HepG2 (cell line): Measurements from ENCODE around the gene KRTAP5-10. TPM values are rescaled to one million over a fixed set of nuclear protein-coding genes. Genes with fewer than 3 reads are reported as not detected.

Source experiments
- ATAC-seq: fragments of 200-7000 bp; cut with Tn5 transposase; 3 replicates; pipeline ENCODE4 v1.9.1; 2020; ENCODE audit warnings: mild to moderate bottlenecking, moderate library complexity
- BruUV-seq: library from RNA; stranded (reverse); fragments of 400-500 nt; replicated peaks from 2 replicates; lab custom pipeline; 2021; lab: Mats Ljungman, UMichigan
- CTCF ChIA-PET: fragments of 300-600 bp; formaldehyde crosslinking; extraction: SDS; loops from one replicate; lab custom pipeline; 2021; ENCODE audit warnings: low total read pairs, inconsistent platforms, low intra/inter-chr PET ratio; lab: Yijun Ruan, JAX
- POLR2A ChIA-PET: fragments of 350-600 bp; sonication (Branson Sonifier 250); formaldehyde crosslinking; loops from one replicate; lab custom pipeline; 2020; ENCODE audit warnings: antibody characterized with exemption, inconsistent platforms; lab: Yijun Ruan, JAX
- DNase-seq: peaks from one replicate; pipeline ENCODE4 v3.0.0-alpha.2; 2015; ENCODE audit warnings: low spot score
- FAIRE-seq: peaks from 3 replicates; lab custom pipeline; 2011; peaks lifted over from hg19 to GRCh38; lab: Jason Lieb, UNC
- H2AFZ ChIP-seq: one replicate; pipeline ENCODE4 v1.6.1; 2011; ENCODE audit warnings: low read length, inconsistent platforms
- H3K27ac ChIP-seq: fragments of 300-600 bp; 3 replicates; pipeline ENCODE4 v1.8.0; 2011; ENCODE audit warnings: mixed run types, mild to moderate bottlenecking, mixed read lengths, low read length, inconsistent platforms; ENCODE audit not compliant: insufficient read depth; ENCODE audit errors: extremely low read length
- H3K27me3 ChIP-seq, 2 experiments: fragments of 200-600 bp in 1 of 2; 2 replicates in 1 of 2; 3 replicates in 1 of 2; pipeline versions ENCODE4 v1.6.0 to v1.8.0; 2011; ENCODE audit warnings: low read length in 2 of 2, mild to moderate bottlenecking in 2 of 2, moderate library complexity in 2 of 2, inconsistent platforms in 1 of 2; ENCODE audit not compliant: insufficient read depth in 2 of 2, control insufficient read depth in 1 of 2
- H3K36me3 ChIP-seq, 2 experiments: fragments of 200-600 bp in 1 of 2; replicated peaks in 1 of 2; 2 replicates in 1 of 2; 3 replicates in 1 of 2; pipeline versions ENCODE4 v1.5.1 to v1.8.0; 2011; ENCODE audit warnings: low read length in 2 of 2, inconsistent platforms in 1 of 2; ENCODE audit not compliant: insufficient read depth in 2 of 2, control insufficient read depth in 1 of 2
- H3K4me1 ChIP-seq: 2 replicates; pipeline ENCODE4 v1.5.1; 2012; ENCODE audit warnings: low read length, inconsistent platforms; ENCODE audit not compliant: insufficient read depth
- H3K4me2 ChIP-seq: 2 replicates; pipeline ENCODE4 v1.6.0; 2011; ENCODE audit warnings: low read depth, low read length, inconsistent platforms
- H3K4me3 ChIP-seq, 3 experiments: fragments of 200-600 bp in 1 of 3; sonication (generic), shearing (Covaris generic) in 1 of 3; replicated peaks in 1 of 3; 2 replicates each; pipeline ENCODE4 v1.5.1; 2011 to 2016; ENCODE audit warnings: low read length in 3 of 3, inconsistent platforms in 2 of 3, low read depth in 2 of 3, mild to moderate bottlenecking in 2 of 3, control low read depth in 1 of 3, mixed read lengths in 1 of 3; ENCODE audit not compliant: insufficient read depth in 1 of 3
- H3K79me2 ChIP-seq: one replicate; pipeline ENCODE4 v1.6.1; 2011; ENCODE audit warnings: low read length, inconsistent platforms; ENCODE audit not compliant: insufficient read depth
- H3K9ac ChIP-seq: 2 replicates; pipeline ENCODE4 v1.6.0; 2011; ENCODE audit warnings: mild to moderate bottlenecking, low read depth, low read length, inconsistent platforms; ENCODE audit not compliant: insufficient read depth
- H3K9me3 ChIP-seq: 2 replicates; pipeline ENCODE4 v1.5.1; 2012; ENCODE audit warnings: mild to moderate bottlenecking, low read length
- H4K20me1 ChIP-seq: 2 replicates; pipeline ENCODE4 v1.6.0; 2011; ENCODE audit warnings: inconsistent platforms, mild to moderate bottlenecking, low read length, moderate library complexity; ENCODE audit not compliant: insufficient read depth
- REPIN1 ChIP-seq: sonication (generic); formaldehyde crosslinking; IDR thresholded peaks from 2 replicates; pipeline ENCODE4 v1.8.0; 2022; ENCODE audit warnings: missing genetic modification reagents, low read depth, mild to moderate bottlenecking, borderline replicate concordance
- ZBTB40 ChIP-seq, 2 experiments: fragments of 450-650 bp in 1 of 2; sonication (generic) in 1 of 2; formaldehyde crosslinking in 1 of 2; IDR thresholded peaks; 2 replicates each; pipeline versions ENCODE4 v1.6.1 to v1.8.0; 2016 to 2022; ENCODE audit warnings: antibody characterized with exemption in 1 of 2, mild to moderate bottlenecking in 1 of 2, missing genetic modification reagents in 1 of 2
- ZSCAN20 ChIP-seq: sonication (generic); formaldehyde crosslinking; IDR thresholded peaks from 2 replicates; pipeline ENCODE4 v1.4.0; 2020; ENCODE audit warnings: missing genetic modification reagents, mild to moderate bottlenecking, borderline replicate concordance
- in situ Hi-C: cut with HindIII; loops from 2 replicates; pipeline ENCODE4 v1.10.0; 2017; ENCODE audit warnings: low pct_unique_long_range_greater_than_20kb; ENCODE audit not compliant: extremely low pct_ligation_motif_present
- intact Hi-C: fragments of 100-400 bp; cut with micrococcal nuclease; formaldehyde crosslinking; loops from one replicate; pipeline ENCODE4 v1.10.0; 2022; ENCODE audit not compliant: unreplicated experiment
- polyA plus RNA-seq, 8 experiments: library from polyadenylated mRNA; depleted of rRNA in 3 of 8; stranded (reverse) in 7 of 8; unstranded in 1 of 8; fragments of >200 nt; fragmentation: Illumina TruSeq in 4 of 8; extraction: Trizol in 4 of 8; gene quantifications; 2 replicates each; pipeline versions ENCODE4 v1.2.1 to v1.2.3, GENCODE V29; 2011 to 2016; ENCODE audit warnings: low read depth in 4 of 8, missing spikeins in 1 of 8, mixed read lengths in 1 of 8; ENCODE audit not compliant: insufficient read depth in 1 of 8
- total RNA-seq, 5 experiments: library from RNA; depleted of rRNA; stranded (reverse); fragments of >200 nt; fragmentation: Illumina TruSeq; extraction: Trizol; gene quantifications; 2 replicates each; pipeline ENCODE4 v1.2.3, GENCODE V29; 2016; ENCODE audit warnings: low read depth in 1 of 5

The KRTAP5-10 gene
- total and polyA plus RNA-seq, 2 of the 13 experiments (the other 11 are each of a cell fraction or from before 2014, with no cell fraction given) = not detected

GRCh38 chr11:71556018-71556417, 9.3 kb upstream of the KRTAP5-10 start (continued):
- no peak for TF ChIP-seq ZBTB40 (IDR thresholded peaks at IDR 0.05)
- TF ChIP-seq ZBTB40 (CRISPR knock-in tag; IDR thresholded peaks at IDR 0.05) = no peak
- no peak for TF ChIP-seq REPIN1

GRCh38 chr11:71557257-71557656, 8.1 kb upstream of the KRTAP5-10 start:
- no peak for FAIRE-seq
- CTCF ChIA-PET = no interaction called here

More at GRCh38 chr11:71557257-71557656, 8.1 kb upstream of the KRTAP5-10 start:
- DNase-seq = no peak
- H3K9me3 ChIP-seq = no peaks in the 10 kb centered on the region
- H3K4me3 ChIP-seq = no peak overlapping the region
- H3K79me2 ChIP-seq = no peaks in the 10 kb centered on the region
- H4K20me1 ChIP-seq = no peaks in the 10 kb centered on the region
- H3K27ac ChIP-seq = no peak overlapping the region
- H3K9ac ChIP-seq = no peak overlapping the region
- no peak overlapping the region for H3K4me2 ChIP-seq
- no peaks in the 10 kb centered on the region for H3K36me3 ChIP-seq
- BruUV-seq = no TSS peak
- POLR2A ChIA-PET = interaction anchor here (1.7 kb wide), 1 partner anchor 23 kb away, joined by 3 read pairs; no protein-coding TSS in a partner anchor
- peaks cover 7% of the 10 kb centered on the region; the same call in 1 of the 2 replicates for H3K4me1 ChIP-seq
- no peak for TF ChIP-seq ZSCAN20 (CRISPR knock-in tag)
- in situ Hi-C loops = no loop called here
- intact Hi-C loops = no loop called here
- H2AFZ ChIP-seq = no peak overlapping the region
- no peak for ATAC-seq
- no peaks in the 10 kb centered on the region; a peak in 2 of 5 replicates for H3K27me3 ChIP-seq
